GM18909 (cell line): ENCODE measurements around the gene FBXW2.

Experiments used
- ATAC-seq: cut with Tn5 transposase; IDR thresholded peaks from one replicate; pipeline ENCODE4 v1.9.1; 2021; ENCODE audit warnings: mild to moderate bottlenecking; ENCODE audit not compliant: unreplicated experiment, poor library complexity

FBXW2 gene

DNA sequence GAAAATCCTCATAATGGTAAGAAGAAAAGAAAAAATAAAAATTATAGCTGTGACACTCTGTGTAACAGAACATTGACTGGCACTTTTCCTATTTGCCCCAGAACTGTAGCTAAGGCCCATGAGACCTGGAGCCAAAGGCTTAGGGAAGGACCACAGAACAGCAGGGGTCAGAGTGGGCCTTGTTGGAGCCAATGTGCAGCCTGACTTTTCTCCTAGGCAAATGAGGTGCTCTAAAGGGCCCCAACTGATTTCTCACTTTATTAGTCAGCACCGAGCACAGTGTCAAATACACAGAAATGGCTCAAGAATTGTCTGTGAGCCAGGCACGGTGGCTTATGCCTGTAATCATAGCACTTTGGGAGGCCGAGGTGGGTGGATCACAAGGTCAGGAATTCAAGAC is 74.9 kb downstream of the FBXW2 start:
- ATAC-seq = no peak

DNA sequence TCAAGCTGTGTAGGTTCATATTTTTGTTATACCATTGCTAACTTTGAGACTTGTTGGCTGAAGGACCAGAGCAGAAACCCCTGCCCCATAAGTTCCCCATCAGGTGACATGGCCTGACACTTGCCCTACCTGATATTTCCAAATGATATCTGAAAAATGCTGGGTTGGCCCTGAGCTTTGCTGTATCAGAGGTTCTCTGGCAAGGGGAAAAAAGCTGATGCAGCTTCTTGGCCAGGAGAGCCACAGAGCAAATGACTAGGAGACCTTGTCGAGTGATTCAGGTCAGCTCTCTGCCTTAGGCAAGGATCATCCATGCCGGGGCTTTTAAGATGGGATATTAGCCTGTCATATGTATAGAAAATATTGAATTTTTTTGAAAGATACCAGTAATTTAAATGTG is 76.0 kb downstream of the FBXW2 start:
- no peak for ATAC-seq

DNA sequence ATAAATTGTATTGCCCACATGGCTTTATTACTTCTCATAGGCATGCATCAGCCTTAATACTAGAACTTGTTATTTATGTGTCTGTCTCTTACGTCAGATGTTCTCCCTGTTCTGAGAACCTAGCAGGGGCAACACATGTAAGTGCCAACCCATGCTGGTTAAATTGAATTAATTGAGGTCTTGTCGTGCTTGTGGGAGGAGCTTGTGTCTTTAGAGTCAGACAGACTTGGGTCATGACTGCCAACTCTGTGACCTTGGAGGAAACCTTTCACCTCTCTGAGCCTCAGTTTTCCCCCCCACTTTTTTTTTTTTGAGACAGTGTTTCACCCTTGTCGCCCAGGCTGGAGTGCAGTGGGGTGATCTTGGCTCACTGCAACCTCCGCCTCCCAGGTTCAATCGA is 76.7 kb downstream of the FBXW2 start:
- no peak for ATAC-seq

DNA sequence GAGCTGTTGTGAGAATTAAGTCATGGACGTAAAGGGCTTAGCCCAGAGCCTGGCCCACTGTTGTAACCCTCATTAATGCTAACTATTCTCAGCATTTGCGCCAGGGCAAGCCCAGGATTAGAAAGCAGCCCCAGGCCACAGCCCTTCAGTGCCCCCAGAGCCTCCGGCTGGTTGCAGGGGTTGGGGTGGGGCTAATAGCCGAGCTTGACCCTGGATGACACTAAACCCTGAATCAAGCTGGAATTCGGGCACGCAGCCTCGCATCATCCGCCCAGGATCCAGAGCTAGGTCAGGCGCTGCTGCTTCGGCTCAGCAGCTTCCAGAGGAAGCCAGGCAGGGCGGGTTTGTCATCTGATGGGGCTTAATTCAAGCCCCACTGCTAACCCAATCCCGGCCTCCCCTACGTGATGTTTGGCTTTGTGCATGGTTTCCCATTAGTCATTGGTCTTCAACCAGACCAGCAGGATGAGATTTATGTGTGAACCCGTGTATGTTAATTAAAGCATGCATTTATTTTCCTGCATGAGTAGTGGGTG is 77.8 kb downstream of the FBXW2 start:
- no peak for ATAC-seq

DNA sequence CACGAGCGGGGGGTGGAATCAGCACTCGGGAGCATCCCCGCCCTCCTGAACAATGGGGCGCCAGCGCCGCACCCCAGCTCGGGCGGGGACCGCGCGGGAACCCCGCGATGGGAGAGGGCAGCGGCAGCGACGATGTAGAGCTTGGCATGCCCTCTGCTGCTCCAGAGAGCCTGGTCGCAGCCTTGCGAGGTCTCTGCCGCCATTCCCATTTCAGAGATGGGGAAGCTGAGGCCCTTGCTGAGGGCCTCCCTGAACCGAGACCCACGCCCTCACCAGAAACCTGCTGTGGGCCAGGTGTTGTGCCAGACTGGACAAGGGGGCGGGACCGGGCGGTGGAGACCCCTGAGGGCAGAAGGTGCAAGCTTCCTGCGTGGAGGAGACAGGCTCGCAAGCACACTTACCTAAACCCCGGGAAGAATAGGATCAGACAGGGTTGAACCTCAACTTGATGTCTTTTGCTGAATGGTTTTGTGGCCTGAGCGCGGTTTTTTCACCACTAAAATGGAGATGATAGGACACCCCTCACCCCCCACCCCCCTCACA is 78.3 kb downstream of the FBXW2 start:
- peak; percentile 0 for ATAC-seq

DNA sequence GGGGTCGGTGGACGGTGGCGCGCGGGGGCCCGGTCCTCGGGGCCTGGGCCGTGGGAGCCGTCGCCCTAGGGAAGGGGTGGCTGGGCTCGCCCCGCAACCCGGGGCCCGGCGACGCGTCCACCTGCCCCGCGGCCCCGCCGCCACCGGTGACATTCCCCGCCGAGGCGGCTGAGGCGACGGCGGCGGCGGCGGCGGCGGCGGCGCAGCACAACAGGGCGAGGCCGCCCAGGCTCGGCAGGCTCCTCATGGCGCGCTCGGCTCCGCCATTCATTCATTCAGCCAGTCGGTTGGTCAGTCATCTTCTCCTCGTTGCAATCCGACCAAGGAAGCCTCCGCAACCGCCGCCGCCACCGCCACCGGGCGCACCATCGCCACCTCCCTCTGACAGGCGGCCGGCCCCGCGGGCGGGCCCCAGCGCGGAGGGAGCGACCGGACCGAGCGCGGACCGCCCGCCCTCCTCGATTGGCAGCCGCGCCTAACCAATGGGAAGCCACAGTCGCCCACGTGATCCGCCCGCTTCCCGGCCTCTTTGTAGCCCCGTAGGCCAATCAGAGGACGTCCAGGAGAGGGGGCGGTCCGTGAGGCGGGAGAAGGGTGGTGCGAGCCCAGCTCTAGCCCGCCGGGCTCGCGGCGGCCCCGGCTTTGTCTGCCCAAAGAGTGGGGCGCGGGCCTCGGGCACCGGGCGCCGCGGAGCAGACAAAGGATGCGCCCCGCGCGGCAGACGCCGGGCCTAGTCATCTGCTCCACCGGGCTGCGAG is 78.9 kb downstream of the FBXW2 start, which contains the start of gene MEGF9:
MEGF9 (minus strand) TSS at position 383 of the 758 bp plus-strand sequence; CDS start at position 271, 112 bp downstream.
- ATAC-seq = peak; percentile 96

DNA sequence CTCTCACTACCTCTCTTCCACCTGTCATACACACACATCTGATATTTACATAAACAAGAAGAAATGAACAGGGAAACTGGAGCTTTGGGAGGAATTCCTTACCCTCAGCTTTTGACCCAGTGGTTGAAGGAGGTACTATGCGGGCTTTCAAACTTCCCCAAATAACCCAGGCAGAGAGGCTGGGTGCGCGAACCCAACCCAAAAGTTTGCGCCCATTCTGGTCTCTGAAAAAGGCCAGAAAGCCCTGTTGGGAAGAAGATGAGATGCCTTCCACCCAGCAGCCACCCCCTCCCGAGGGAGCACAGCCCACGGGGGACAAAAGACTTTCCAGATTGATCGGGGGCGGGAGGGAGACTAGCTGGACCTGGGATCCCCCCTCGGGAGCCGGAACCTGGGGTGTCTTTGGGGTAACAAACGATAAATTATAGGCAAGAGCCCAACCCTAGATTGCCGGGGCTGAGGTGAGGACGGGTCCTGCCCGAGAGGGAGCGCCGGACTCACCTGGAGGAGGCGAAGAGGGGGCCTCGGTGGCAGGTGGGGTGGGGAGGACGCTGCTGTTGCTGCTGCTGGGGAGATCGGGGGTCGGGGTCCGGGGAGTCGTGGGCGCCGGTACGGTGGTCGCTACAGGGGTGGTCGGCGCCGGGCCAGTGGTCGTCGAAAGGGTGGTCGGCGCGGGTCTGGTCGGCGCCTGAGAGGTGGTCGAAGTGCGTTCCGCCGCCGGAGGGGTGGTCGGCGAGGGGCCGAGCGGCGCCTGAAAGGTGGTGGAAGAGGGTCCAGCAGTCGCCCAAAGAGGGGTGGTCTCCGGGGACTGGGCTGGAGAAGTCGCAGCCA is 79.7 kb downstream of the FBXW2 start:
- no peak for ATAC-seq

DNA sequence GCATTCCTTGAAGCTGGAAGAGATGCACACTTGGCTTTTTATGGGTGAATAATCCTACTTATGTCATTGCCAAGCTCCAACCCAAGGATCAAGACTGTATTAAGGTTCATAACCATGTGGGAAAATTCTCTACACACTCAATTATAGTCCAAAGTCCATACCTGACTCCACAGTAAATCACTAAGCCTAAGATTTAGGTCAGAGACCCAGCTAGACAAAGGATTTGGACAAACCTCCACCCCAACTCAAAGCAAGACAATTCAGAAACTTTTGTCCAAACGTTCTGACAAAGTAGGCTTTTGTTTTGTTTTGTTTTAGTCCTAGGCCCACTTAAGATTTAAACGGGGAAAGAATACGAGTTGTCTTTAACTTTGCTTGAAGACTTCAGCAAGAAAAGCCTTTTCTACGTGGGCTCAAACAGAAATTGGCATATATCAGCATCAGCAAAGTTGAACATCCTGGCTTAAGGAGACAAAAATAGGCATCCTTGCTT is 80.6 kb downstream of the FBXW2 start:
- no peak for ATAC-seq

DNA sequence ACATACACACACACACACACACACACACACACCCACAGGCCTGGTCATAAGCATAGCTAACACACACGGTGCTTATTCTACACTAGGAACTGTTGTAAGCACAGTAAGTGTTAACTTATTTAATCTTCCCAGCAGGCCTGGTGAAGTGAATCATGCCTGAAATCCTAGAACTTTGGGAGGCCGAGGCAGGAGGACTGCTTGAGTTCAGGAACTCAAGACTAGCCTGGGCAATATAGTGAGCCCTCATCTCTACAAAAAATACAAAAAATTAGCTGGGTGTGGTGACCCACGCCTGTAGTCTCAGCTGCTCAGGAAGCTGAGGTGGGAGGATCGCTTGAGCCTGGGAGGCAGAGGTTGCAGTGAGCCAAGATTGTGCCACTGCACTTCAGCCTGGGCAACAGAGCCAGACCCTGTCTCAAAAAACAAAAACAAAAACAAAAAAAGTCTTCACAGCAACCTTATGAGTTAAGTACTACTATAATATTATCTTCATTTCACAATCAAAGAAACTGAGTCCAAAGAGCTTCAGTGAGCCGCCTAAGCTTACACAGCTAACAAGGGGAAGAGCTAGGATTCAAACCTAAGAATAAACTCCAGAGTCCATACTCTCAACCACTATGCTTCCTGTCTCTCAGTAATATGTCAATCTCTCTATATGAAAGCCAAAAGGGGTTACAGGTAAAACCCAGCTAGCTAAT is 81.2 kb downstream of the FBXW2 start:
- ATAC-seq = no peak

DNA sequence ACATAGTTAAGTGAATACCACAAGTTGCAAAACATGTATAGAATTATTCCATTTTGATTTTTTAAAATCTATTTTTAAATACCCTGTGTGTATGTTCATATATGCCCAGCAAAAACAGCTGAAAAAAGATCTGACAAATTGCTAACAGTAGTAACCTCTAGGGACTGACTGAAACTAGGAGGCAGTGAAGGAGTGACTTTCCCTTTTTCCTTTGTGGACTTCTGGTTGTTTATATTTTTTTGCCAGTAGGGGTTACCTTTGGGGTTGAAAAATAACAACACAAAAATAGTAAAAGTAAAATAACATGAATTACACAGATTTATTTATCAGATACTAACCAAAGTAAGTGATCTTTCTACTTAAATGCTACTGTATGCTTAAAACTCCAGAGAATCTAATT is 81.9 kb downstream of the FBXW2 start:
- ATAC-seq = no peak

DNA sequence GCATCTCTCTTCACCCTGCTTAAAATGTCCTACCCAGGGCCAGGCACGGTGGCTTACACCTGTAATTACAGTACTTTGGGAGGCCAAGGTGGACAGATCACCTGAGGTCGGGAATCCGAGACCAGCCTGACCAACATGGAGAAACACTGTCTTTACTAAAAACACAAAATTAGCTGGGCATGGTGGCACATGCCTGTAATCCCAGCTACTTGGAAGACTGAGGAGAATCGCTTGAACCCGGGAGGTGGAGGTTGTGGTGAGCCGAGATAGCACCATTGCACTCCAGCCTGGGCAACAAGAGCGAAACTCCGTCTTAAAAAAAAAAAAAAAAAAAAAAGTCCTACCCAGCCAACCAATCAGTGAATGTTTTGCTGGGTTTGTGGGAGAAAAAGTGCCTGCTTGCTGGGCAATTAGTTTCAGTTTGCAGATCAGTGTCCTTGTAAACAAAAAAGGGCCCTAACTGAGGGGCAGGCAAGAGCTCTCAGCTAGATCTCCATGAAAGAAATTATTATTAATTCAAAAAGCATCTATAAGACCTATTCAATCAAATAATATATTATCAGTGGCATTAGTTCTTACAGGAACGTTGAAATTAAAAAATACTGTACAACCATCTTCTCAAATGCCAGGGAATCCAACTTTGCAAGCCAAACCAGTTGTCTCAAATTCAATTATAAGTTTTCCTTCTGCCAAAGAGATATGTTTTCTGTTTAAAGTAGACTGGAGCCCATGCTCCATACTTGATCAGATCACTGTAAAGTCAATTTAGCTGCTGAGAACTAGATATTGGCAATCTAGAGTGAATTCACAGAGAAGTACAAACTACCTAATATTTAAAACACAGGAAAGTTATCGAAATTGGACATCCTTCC is 82.9 kb downstream of the FBXW2 start:
- no peak for ATAC-seq

DNA sequence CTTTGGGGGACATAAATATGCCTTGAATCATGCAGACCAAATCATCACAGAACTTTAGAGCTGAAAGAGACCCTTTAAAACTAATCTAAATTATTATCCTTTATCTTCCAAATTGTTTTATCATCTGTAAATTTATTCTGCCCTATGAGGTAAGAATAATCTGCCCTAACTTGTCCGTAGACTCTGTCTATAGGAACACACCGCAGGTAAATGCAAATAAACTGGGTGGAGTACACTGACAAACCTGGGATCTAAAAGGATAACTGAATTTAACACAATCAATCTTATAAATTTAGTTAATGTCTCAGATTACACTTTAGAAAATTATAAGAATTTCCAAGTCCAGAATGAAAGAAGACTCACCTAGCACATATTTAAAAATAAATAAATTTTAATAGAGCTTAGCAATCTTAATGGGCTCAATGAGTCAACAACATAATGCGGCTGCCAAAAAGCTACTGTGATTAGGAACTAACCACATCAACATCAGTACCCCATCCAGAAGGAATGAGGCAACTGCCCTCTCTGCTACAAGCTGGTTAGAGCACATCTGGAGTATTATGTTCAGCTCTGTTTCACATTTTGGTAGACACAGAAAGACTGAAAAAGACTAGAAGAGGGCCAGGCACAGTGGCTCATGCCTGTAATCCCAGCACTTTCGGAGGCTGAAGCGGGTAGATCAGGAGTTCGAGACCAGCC is 84.5 kb downstream of the FBXW2 start:
- ATAC-seq = no peak

DNA sequence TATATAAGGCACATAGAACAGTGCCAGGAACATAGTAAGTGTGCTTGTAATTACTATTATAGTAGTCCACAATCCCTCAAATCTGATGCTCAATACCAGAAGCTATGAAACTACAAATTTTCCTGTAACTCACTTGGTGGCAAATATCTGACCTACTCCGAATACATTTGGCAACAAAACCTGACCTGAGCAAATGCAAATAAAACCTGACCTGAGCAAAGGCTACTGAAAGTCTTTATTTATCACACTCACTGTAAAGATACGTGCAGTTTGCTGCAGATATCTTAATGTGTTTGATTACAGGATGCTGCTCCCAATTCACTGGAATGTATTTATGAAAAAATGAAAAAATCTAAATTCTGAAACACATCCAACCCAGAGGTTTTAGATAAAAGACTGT is 86.0 kb downstream of the FBXW2 start:
- no peak for ATAC-seq
